ENCODE results near the gene CHAD.
A peak's percentile ranks its signal among the peaks of the same experiment; 100 is the strongest.
"Not testable (repeated sequence)": the region's sequence is repeated elsewhere in the genome, so short reads cannot be mapped to it uniquely, and the experiment has no call there.

Gene CHAD

DNA sequence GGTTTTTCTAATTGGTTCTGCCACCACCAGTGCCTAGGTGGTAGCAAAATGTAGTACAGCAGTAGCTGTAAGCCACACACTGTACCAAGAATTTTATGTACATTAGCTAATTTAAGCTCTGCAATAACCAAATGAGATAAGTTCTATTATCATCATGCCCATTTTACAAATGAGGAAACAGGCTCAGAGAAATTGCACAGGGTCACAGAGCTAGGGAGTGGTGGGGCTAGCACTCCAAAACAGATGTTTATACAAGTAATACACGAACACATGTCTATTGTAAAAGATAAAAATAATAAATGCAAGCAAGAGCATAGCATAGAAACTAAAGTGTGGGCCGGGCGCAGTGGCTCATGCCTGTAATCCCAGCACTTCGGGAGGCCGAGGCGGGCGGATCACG lies 23.5 kb upstream of the CHAD start:
- DNase-seq = no peak

DNA sequence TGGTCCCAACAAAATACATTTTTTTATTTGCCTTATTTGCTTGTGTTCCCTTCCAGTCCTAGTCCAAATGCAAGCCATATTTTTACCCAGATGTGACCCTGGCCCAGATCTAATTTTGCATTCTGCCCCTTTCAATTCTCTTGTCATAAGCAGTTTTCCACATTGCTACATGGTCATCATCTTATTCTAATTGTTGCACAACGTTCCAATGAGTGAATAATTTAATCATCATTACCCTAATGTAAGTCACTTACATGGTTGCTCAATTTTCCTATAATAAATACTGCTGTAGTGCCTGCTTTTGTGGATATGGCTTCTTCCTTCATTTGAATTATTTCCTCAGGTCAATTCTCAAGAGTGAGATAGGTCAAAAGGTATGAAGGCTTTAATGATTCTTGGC lies 22.8 kb upstream of the CHAD start:
- no peak for DNase-seq

DNA sequence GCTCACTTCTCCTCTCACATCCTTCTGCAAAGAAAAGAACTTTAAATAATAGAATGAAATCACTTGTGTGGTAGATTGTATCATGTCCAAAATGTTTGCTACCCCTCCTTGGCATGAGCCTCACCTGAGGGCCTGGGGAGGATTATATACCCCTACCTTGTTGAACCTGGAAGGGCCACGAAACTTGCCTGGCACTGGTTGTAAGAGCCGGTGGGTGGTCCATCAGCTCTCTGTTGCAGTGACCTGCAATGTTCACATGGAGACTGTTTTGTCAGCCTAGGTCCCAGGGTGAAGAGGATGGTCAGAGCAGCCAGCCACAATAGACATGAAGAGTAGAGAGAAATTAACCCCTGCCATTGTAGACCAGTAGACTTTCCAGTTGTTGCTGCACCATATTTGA lies 20.2 kb upstream of the CHAD start:
- peak; percentile 52 for DNase-seq

DNA sequence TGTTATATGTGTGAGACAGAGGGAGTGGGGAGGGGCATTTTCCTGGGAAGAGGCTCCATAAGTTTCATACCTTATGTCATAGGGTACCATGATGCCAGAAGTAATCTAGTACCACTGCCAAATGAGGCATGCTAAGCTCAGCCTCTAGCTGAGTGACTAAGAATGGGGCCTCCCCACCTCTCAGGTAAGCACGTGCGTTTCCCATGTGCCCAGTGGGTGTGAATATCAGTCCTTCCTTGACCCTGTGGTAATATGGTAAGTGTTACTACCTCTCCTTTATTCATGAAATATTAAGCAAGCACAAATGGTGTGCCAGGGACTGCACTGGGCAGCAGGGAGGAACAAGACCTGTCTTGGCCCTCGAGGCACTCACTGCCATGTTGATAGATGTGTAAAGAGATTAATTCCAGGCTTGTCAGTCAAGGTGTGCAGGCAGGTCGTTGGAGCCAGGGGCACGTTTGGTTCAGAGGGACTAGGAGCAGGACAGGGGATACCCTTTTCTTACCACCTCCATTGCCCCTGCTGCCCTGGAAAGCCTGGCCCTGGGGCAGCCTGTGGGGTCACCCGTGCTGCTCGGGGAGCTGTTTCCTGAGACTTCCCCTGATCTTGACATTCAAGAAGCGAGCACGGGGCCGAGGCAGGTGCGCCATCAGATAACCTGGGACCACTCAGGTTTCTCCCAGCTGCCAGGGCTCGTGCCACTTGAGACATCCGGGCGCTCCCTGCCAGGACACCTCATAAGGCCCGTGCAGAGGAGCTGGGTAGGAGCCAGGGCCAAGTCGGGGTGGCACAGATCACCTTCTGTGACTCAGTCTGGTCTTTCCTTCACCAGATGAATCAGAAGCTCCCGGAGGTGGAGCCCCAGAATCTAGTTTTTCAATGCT lies 18.8 kb upstream of the CHAD start:
- DNase-seq = no peak

DNA sequence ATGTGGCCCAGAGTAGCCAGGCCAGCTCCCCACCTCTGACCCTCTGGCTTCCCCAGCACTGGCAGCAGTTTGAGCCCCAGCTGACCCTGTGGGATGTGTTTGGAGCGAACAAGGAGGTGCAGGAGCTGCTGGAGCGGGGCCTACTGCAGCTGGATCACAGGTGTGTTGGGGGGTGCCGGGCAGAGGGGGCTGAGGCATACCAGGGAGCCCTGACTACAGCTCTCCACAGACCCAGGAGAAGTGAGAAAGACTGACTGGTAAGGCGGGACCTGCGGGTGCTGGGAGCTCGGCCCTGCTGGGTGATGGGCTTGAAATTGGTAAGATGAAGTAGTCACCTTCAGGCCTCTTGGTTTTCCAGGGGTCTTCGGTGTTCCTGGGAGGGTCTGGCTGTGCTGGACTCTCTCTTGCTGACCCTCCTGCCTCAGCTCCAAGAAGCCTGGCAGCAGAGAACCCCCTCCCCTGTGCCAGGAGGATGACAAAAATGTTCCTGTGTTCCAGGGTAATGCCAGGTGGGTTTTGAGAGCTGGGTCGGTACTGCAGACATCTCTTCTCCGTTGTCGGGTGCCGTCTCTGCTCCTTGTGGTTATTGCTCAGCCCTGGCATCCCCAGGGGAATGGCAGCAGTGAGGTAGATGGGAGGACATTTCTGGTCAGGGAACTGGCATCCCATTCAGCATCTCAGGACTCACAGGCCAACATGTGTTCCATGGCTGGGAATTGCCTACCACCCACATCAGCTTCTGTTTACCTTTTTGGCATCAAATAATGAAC lies 15.9 kb upstream of the CHAD start:
- no peak for DNase-seq

DNA sequence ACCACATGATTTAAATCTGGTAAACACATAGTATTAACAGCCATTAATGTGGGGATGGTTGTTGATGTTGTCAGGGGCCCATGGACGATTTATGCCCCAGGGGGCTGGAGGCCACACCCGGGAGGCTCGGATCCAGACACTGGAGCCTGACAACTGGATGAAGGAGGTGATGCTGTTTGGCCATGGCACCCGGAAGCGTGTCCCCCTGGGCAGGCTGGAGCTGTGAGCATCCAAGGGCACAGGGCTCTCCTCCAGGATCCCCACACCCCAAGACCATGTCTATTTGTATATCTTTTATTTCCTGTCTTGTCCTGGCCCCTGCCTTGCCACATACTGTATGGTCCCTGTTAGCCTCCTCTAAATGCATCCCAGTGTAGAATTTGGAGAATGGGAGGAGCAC lies 14.6 kb upstream of the CHAD start:
- no peak for DNase-seq

DNA sequence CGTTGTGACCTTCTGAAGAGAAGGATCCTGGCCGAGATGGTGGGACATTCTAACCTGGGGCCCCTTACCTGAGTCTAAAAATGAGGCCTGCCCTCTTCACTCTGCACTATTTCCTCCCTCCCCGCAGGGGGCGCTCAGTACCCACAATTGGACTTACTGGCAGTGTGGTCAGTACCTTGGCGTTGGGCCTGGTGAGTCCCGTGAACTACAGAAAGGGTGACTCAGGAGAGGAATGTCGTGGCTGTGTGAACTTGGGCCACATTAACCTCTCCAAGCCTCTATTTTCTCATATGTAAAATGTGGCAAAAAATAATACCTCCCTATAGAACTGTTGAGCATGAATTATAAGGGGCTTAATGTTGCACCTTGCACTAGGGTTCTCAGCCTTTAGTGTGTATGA lies 13.8 kb upstream of the CHAD start:
- DNase-seq = peak; percentile 98

DNA sequence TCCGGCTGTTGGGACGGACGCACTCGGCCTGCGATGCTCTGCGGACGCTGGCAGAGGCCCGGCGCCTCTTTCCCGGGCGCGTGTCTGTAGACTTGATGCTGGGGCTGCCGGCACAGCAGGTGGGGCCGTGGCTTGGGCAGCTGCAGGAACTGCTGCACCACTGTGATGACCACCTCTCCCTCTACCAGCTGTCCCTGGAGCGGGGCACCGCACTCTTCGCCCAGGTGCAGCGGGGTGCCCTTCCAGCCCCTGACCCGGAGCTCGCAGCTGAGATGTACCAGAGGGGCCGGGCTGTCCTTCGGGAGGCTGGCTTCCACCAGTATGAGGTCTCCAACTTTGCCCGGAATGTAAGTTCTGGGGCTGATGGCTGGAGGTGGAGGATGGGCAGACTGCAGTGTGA lies 13.4 kb upstream of the CHAD start:
- no peak for DNase-seq

DNA sequence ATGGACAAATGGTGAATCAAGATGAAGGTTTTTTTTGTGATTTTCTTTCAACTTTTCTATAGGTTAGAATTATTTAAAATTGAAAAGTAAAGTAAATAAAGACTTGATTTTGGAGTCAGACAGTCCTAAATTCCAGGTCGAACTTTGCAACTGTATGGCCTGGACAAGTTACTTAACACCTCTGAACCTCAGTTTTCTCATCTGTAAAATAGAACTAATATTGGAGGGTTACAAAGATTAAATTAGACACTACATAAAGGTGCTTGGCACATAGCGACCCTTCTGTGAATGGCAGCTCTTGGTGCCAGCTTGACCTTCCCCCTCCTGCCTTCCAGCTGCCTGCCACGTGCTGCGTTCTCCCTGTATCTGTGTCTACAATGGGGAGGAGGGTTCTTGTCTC lies 13.0 kb upstream of the CHAD start:
- no peak for DNase-seq

DNA sequence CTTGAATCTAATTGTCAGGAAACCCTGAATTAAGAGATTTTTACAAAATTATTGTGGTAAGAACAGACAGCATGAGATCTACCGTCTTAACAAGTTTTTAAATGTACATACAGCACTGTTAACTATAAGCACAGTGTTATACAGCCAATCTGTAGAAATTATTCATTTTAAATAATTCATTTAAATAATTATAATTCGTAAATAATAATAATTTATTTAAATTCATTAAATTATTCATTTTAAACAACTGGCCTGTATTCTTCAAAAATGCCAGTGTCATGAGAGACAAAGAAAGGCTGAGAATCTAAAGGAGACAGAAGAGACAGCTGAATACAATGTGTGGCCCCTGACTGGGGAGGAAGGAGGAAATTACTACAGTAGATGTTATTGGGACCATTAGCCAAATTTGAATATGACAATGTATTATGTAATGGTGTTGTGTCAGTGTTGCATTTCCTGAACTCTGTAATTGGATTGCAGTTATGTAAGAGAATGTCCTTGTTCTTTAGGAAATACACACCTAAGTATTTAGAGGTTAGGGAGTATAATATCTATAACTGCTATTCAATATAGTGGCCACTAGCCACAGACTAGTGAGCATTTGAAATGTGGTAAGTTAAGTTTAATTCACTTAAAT lies 12.3 kb upstream of the CHAD start:
- no peak for DNase-seq

DNA sequence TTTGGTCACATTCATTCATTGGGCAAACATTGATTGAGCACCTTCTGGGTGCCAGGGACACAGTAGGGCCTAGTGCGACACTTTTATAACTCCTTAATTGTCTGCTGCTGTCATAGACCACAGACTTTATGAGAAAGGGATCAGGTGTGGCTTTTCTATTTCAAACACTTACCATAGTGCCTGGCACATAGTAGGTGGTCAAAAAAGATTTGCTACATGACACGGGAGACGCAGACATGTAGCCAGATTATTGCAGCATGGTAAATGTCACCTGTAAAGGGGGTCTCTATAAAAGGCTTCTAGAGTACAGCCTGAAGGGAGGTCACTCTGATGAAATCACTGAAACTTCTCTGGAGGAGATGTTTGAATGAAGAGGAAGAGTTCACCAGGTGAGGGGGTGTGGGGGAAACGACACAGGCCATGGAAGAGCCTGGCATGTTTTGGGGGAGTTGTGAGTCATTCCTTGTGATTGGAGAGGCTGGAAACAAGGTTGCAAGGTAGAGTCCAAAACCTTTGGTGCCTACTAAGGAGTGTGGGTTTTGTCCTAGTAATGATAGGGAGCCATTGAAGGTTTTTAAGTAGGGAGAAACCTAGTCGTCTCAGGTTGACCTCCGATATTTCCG lies 11.6 kb upstream of the CHAD start:
- DNase-seq = no peak

DNA sequence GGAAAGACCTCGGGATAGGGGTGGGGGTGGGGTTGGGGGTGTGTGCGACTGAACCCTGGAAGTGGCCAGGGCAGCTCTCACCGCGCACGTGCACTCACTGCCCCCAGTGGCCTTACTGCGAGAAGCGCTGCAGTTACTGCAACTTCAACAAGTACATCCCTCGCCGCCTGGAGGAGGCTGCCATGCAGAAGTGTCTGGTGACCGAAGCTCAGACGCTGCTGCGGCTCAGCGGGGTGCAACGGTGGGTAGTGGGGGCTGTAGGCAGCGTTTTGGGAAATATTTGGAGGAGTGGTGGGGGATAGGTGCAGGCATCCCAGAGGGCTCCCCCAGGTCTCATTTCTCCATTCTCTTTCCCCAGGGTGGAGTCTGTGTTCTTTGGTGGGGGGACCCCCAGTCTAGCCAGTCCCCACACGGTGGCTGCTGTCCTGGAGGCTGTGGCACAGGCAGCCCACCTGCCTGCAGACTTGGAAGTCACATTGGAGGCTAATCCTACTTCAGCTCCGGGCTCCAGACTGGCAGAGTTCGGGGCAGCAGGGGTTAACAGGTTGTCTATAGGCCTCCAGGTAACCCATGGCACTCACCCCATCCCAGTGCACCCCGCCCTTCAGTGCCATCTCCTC lies 11.0 kb upstream of the CHAD start:
- peak; percentile 96 for DNase-seq

DNA sequence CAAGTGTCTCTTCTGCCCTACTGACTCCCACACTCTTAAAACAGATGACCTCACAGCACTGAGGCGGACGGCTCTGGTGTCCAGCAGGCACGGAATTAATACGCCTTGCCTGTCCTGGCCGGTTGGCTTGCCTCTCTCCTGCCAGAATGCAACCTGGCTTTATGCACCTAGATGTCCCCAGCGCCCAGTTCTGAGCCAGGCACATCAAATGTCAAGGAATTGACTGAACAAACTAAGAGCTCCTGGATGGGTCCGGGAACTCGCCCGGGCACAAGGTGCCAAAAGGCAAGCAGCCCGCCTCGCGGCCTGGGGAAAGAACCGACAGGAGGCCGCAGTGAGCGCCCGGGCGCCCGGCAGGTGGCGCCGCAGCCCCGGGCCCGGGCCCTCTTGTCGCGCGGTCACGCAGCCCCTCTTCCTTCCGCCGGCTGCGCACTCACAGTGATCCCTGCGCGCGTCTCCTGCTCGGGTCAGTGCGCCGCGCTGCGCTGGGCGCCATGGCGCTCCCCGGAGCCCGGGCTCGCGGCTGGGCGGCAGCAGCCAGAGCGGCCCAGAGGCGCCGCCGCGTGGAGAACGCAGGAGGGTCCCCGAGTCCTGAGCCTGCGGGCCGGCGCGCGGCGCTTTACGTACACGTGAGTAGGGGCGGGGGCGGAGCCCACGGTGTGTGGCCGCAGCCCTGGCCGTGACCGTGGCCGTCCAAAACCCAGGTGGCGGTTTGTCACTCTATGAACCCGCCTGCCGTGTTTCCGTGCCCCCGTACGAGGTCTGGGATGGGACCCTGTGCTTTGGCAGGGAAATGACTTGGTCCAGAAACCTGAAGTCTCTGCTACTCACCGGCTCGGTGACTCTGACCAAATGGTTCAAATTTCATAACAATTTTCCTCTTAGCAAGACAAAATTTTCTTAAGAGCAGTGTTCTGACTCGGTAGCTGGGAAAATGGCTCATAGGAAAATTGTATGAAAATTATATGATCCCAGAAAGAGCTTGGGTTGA lies 10.0 kb upstream of the CHAD start, which contains the start of gene RSAD1:
RSAD1 (plus strand) TSS at position 470 of the 991 bp plus-strand sequence; CDS start at position 495, 25 bp downstream.
- peak; percentile 98 for DNase-seq

DNA sequence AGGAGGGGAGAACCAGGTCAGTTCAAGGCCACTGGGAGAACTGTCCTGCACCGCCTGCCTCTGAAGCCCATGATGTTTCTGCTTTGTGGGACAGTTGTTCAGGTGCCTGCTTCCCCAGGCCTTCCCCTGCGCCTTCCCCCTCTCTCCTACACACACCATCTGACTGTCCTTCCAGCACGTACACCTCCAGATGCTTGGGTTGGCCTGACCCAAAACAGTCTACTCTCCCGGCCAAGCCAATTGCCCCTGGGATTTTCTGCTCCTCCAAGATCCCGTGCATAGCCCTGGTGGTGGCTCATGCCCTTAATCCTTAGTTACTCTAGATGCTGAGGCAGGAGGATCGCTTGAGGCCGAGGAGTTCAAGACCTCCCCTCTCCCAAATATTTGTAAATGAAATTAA lies 9.3 kb upstream of the CHAD start:
- DNase-seq = no peak

DNA sequence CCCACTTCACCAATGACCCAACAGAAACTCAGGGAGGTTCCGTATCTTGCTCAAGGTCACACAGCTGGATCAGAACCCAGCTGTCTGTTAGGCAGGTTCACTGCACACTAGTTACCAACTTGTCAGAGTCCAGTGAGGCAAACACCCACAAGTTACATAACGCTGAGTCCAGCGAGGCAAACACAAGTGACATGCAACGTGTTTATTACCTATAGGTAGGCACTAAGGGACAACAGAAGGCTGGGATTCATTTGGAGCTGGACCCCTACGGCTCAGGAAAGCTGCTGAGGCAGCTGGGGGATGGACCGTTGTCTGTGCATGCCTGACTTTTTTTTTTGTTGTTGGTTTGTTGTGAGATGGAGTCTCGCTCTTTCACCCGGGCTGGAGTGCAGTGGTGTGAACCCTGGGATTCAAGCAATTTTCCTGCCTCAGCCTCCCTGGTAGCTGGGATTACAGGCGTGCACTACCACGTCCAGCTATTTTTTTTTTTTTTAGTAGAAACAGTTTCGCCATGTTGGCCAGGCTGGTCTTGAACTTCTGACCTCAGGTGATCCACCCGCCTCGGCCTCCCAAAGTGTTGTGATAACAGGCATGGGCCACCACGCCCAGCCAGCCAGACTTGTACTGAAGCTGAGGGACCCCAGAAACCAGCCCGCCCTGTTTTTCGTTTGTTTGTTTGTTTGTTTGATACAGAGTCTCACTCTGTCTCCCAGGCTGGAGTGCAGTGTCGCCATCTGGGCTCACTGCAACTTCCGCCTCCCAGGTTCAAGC lies 8.1 kb upstream of the CHAD start:
- DNase-seq = no peak

DNA sequence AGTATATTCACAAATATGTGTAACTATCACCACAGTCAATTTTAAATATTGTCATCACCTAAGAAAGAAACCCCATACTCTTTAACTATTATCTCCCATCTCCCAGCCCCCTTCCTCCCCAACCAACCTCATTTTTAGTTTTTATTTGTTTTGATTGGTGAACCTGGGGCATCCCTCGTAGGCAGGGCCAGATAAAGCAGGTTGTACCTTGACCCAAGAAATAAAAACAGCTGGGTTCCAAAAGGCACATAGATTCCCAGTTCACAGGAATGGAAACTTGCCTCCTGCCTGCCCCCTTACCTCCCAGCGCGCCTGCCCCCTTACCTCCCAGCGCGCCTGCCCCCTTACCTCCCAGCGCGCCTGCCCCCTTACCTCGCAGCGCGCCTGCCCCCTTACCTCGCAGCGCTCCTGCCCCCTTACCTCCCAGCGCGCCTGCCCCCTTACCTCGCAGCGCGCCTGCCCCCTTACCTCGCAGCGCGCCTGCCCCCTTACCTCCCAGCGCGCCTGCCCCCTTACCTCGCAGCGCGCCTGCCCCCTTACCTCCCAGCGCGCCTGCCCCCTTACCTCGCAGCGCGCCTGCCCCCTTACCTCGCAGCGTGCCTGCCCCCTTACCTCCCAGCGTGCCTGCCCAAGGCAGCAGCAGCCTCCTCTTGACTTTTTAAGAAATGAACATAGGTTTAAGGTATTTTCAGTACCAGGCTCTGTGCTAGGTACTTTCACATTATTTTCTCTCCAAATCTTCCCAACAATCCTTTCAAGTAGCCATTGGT lies 7.3 kb upstream of the CHAD start:
- DNase-seq = not testable (repeated sequence)

DNA sequence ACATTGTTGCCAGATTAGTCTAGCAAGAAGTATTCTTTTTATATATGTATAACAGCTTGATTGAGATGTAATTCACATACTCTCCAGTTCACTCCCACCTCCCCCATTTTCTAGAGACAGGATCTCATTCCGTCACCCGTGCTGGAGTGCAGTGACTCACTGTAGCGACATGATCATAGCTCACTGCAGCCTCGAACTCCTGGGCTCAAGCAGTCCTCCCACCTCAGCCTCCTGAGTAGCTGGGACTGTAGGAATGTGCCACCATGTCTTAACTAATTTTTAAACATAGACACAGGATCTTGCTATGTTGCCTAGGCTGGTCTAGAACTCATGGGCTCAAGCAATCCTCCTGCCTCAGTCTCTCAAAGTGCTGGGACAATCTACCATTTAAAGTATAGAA lies 6.7 kb upstream of the CHAD start:
- DNase-seq = no peak

DNA sequence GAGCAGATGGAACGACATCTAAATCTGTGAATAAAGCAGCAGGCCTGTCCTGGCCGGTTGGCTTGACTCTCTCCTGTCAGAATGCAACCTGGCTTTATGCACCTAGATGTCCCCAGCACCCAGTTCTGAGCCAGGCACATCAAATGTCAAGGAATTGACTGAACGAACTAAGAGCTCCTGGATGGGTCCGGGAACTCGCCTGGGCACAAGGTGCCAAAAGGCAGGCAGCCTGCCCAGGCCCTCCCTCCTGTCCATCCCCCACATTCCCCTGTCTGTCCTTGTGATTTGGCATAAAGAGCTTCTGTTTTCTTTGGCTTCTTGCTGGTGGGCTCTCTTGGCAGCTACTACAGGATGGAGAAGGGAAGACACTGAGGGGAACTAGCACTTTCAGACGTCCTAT lies 5.8 kb upstream of the CHAD start:
- no peak for DNase-seq

DNA sequence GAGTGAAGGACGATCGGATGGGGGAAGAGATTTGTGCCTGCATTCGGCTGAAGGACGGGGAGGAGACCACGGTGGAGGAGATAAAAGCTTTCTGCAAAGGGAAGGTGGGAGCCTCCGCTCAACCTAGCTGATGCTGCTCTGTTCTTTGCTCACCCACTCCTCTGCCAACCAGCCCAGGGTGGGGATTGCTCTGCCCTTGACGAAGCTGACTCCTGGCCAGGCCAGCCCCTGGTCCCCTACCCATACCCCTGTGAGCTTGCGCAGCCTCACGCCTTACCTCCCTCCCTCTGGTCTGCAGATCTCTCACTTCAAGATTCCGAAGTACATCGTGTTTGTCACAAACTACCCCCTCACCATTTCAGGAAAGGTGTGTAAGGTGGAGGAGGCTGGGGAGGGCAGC lies 5.2 kb upstream of the CHAD start:
- no peak for DNase-seq

DNA sequence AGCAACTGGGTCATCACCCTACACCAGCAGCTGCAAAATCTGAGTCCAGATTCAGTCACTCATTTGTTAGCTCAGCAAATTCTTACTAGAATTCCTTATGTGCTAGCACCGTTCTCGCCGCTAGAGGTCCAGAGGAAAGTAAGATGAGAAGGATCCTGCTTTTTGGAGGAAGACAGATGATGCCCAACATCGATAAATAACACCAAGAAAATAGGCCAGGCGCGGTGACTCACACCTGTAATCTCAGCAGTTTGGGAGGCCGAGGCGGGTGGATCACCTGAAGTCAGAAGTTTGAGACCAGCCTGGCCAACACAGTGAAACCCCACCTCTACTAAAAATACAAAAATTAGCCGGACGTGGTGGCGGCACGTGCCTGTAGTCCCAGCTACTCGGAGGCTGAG lies 4.1 kb upstream of the CHAD start:
- peak; percentile 65 for DNase-seq

All from islet precursor cell (in vitro differentiated cells).